ENCODE data around the gene NINJ1.

Gene NINJ1

DNA sequence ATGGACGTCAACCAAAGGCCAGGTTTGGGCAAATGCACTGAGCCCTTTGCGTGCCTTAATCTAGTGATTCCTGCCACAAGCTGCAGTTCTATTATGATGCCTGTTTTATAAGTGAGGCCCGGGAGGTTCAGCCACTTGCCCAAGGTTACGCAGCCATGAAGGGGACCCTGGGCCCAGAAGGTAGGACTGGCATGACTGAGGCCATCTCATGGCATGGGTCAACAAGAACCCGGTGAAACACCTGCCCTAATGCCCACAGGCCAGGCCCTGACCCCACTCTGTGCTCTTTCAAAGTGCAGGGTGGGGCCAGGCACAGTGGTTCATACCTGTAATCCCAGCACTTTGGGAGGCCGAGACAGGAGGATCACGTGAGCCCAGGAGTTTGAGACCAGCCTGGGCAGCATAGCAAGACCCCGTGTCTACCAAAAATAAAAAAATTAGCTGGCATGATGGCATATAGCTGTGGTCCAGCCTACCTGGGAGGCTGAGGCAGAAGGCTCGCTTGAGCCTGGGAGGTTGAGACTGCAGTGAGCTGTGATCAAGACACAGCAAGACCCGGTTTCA, 8.6 kb downstream of the NINJ1 start:
- DNase-seq (ENCODE audit: low spot score) = no peak
- TF ChIP-seq, protein P1, sequence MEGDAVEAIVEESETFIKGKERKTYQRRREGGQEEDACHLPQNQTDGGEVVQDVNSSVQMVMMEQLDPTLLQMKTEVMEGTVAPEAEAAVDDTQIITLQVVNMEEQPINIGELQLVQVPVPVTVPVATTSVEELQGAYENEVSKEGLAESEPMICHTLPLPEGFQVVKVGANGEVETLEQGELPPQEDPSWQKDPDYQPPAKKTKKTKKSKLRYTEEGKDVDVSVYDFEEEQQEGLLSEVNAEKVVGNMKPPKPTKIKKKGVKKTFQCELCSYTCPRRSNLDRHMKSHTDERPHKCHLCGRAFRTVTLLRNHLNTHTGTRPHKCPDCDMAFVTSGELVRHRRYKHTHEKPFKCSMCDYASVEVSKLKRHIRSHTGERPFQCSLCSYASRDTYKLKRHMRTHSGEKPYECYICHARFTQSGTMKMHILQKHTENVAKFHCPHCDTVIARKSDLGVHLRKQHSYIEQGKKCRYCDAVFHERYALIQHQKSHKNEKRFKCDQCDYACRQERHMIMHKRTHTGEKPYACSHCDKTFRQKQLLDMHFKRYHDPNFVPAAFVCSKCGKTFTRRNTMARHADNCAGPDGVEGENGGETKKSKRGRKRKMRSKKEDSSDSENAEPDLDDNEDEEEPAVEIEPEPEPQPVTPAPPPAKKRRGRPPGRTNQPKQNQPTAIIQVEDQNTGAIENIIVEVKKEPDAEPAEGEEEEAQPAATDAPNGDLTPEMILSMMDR (IDR thresholded peaks at IDR 0.05; ENCODE audit: borderline replicate concordance, control extremely low read depth, extremely low read depth, insufficient read depth, missing control alignments) = no peak
- in situ Hi-C loops (cut with MboI; ENCODE audit: low sequenced_read_pairs, unreplicated experiment) = no loop called here

DNA sequence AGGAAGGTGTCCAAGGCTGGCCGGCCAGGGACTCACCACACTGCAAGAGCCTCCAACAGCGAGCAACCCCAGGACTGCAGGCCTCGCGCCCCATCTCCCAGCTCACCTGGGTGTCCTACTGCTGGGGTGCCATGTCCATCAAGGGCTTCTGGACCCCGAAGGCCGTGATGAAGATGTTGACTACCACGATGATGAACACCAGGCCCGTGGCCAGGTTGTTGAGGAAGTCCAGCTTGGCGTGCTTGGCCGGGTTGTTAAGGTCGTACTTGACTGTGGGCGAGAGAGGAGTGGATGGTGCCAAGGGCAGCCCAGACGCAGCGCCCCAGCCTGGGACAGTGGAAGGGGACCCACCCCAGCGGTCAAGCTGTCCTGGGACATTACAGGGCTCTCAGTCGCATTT, 9.3 kb downstream of the NINJ1 start:
- in situ Hi-C loops (cut with MboI; ENCODE audit: low sequenced_read_pairs, unreplicated experiment) = no loop called here
- TF ChIP-seq, protein P1 (IDR thresholded peaks at IDR 0.05; ENCODE audit: borderline replicate concordance, control extremely low read depth, extremely low read depth, insufficient read depth, missing control alignments) = no peak
- DNase-seq (ENCODE audit: low spot score) = no peak

DNA sequence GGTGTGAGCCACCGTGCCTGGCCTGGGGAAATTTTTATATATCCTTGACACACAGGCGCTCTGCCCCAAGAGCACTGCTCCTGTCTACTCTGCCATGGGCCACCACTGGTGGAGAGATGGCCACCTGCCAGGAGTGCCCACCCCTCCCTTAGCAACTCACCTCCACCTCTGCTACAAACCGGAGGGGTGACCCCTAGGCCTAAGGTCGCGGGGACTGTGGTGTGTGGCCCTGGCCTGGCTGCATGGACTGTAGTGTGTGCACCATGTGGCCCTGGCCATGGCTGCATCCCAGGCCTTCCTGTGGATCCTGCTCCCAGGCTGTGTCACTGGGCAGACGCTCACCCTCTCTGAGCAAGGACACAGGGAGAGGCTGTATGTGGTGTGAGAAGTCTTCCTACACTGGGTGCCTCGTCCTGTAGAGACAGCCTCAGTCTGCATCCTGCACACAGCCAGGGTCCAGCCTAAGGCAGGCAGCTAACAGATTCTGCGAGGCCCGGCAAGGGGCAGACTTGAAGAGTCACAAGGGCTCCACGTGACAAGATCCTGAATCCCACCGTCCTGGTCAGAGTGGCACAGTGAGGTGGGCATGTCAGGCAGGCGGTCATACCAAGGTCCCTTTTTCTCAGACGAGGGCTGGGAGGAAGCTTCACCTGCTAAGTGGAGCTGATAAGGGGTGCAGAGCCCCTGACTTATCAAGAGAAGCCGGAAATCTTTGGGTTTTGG, 10.3 kb downstream of the NINJ1 start:
- TF ChIP-seq, protein P1 (IDR thresholded peaks at IDR 0.05; ENCODE audit: borderline replicate concordance, control extremely low read depth, extremely low read depth, insufficient read depth, missing control alignments) = no peak
- in situ Hi-C loops (cut with MboI; ENCODE audit: low sequenced_read_pairs, unreplicated experiment) = no loop called here
- DNase-seq (ENCODE audit: low spot score) = no peak

DNA sequence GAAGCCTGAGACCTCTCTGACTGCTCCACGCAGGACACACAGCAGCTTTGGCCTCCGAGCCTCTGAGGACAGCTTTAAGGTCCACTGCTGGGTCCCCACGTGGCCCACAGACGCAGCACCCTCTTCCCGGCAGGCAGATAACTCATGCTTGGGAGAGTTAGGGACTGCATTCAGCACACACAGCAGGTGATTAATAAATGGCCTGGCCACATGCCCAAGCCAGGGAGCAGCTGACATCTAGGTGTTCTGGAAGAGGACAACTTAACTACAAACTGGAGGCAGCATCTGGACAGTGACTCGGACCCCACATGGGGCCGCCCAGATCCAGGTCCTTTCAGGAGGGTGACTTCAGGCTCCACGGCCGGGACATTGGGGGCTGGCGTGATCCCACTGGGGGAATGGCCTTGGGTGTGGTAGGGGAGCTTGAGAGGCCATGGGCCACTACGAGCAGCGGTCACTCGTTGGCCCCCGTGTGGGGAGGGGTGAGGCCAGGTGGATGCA, 11.3 kb downstream of the NINJ1 start:
- TF ChIP-seq, protein P1 (IDR thresholded peaks at IDR 0.05; ENCODE audit: borderline replicate concordance, control extremely low read depth, extremely low read depth, insufficient read depth, missing control alignments) = no peak
- in situ Hi-C loops (cut with MboI; ENCODE audit: low sequenced_read_pairs, unreplicated experiment) = no loop called here
- no peak for DNase-seq (ENCODE audit: low spot score)

DNA sequence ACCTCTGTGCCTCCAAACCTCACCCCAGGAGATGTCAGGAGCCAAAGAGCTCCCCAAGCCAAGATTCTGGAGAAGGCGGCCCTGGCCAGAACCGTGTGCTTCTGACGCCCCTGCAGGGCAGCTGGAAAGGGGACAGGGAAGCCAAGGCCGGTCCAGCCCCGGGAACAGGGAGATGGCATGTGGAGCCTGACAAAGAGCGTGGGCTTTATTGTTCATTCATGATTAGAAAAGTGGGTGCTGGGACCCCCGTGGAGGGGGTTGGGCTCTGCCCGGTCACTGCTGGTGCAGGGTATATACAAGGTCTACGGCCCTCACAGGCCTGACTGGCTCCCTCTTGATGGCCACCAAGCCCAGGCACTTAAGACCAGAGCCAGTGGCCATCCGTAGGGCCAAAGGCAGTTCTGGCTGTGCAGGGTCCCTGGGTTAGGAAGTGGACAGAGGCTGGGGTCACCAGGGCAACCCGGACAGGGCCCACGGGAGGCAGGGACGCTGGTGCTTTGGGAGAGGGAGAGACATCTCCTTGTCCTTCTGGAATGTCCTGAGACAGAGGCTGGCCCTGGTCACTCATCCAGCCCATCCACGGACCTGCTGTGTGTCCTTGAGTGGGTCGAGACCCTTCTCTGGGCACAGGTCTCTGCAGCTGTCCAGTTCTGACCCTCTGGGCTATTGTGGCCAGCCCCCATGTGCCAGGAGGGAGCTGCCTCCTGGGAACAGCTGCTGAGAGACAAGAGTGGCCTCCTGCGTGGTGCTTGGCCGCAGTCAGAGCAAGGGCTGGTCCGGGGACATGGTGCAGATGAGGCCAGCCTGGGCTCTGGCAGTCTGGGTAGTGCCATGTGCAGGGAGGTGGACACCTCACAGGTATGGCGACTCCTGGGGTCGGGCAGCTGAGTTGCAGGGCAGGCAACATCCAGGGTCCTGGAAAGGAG, 12.5 kb downstream of the NINJ1 start:
- in situ Hi-C loops (cut with MboI; ENCODE audit: low sequenced_read_pairs, unreplicated experiment) = no loop called here
- TF ChIP-seq, protein P1 (IDR thresholded peaks at IDR 0.05; ENCODE audit: borderline replicate concordance, control extremely low read depth, extremely low read depth, insufficient read depth, missing control alignments) = no peak
- no peak for DNase-seq (ENCODE audit: low spot score)

DNA sequence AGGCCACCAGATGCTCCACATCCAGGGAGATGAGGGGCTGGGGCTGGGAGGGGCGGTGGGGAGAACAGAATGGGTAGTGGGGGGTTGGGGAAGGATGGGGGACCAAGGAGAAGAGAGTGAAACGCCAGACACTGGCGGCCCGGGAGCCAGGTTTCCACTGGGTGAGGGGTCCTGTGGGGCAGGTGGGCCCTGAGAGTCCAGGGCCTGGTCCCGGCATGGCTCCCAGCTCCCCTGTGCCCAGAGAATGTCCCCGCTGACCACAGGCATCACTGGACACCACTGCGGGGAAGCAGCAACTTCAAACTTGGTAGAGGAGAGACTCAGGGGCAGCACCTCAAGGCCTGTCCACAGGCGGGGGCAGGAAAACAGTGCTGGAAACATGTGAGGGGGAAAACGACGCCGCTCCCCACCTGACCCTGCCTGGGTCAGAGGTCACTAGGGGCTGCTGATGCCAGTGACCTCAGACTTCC, 13.2 kb downstream of the NINJ1 start:
- no peak for DNase-seq (ENCODE audit: low spot score)
- TF ChIP-seq, protein P1 (IDR thresholded peaks at IDR 0.05; ENCODE audit: borderline replicate concordance, control extremely low read depth, extremely low read depth, insufficient read depth, missing control alignments) = no peak
- in situ Hi-C loops (cut with MboI; ENCODE audit: low sequenced_read_pairs, unreplicated experiment) = no loop called here

Data from GM13976 (cell line).